ENCODE results near the gene PLEKHH1. TPM values are rescaled to one million over a fixed set of nuclear protein-coding genes. Genes with fewer than 3 reads are reported as not detected.
"Not testable (repeated sequence)": the region's sequence is repeated elsewhere in the genome, so short reads cannot be mapped to it uniquely, and the experiment has no call there.

The PLEKHH1 gene
- total RNA-seq, 2 experiments from 2014 or later, result 0.16 to 0.53 TPM

DNA sequence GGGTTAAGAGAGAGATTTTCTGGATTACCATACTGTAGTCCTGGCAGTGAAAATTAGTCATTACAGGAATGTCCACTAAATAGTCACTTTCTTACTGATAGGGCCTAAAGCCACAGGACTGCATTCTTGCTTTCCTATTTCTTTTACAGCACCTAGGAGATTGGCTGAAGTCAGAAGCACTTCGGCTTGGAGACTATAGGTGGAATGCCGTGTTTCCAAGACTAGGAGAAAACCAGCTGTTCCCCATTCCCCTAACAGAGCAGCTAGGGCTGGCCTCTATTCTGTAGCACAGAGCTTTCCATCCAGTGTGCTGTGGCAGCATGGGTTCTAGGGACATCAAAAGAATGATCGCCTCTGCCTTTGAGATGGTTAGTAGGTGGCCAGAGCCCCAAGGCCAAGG, 51.9 kb downstream of the PLEKHH1 start:
- H3K27ac Mint-ChIP-seq, result no peak overlapping the region
- CTCF ChIA-PET, result interaction anchor here (1.1 to 3.6 kb wide), 3 partner anchors 89 to 119 kb away, joined by 3 to 21 read pairs (median 3); no protein-coding TSS in a partner anchor

DNA sequence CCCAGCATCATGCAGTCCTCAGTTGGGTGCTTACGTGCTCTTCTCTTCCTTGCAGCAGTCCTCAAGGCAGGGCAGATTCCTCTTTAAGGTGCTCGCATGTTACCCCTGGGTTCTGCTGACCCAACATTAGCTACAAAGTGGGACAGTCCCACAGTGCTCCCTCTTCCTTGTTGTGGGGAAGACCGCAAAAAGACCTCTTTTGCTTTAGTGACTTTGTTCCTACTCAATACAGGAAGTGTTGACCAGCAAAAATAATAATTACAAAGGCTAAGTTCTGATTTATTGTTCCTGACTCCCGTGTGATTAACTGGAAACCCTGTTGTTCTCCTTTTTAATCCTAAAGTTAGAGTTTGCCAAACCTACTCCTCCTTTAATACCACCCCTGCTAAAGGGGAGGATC, 53.3 kb downstream of the PLEKHH1 start:
- no peak overlapping the region for H3K27ac ChIP-seq (ENCODE audit: low read depth in 1 of 2, low read length in 2 of 2)
- Mint-ChIP-seq H3K27ac (no peak overlapping the region), H3K4me3 (no peak overlapping the region), H3K27me3 (no peaks in the 10 kb centered on the region), H3K4me1 (ENCODE audit: low read depth) (no peaks in the 10 kb centered on the region), H3K9me3 (no peaks in the 10 kb centered on the region), H3K36me3 (ENCODE audit: low read depth) (peaks cover 39% of the 10 kb centered on the region)
- ChIA-PET POLR2A (no interaction called here), CTCF (interaction anchor here (1.1 to 3.6 kb wide), 2 partner anchors 13 to 118 kb away, joined by 4 to 21 read pairs; partner anchors contain the start of gene PIGH)
- intact Hi-C loops (cut with DNase I, micrococcal nuclease), result no loop called here
- H3K4me1 ChIP-seq (ENCODE audit: insufficient read depth, low read length), result no peaks in the 10 kb centered on the region
- TF ChIP-seq, protein P1, sequence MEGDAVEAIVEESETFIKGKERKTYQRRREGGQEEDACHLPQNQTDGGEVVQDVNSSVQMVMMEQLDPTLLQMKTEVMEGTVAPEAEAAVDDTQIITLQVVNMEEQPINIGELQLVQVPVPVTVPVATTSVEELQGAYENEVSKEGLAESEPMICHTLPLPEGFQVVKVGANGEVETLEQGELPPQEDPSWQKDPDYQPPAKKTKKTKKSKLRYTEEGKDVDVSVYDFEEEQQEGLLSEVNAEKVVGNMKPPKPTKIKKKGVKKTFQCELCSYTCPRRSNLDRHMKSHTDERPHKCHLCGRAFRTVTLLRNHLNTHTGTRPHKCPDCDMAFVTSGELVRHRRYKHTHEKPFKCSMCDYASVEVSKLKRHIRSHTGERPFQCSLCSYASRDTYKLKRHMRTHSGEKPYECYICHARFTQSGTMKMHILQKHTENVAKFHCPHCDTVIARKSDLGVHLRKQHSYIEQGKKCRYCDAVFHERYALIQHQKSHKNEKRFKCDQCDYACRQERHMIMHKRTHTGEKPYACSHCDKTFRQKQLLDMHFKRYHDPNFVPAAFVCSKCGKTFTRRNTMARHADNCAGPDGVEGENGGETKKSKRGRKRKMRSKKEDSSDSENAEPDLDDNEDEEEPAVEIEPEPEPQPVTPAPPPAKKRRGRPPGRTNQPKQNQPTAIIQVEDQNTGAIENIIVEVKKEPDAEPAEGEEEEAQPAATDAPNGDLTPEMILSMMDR (IDR thresholded peaks at IDR 0.05), result no peak
- H3K27me3 ChIP-seq (ENCODE audit: control insufficient read depth in 1 of 2, insufficient read depth in 2 of 2, low read length in 2 of 2), result no peaks in the 10 kb centered on the region
- H3K9me3 ChIP-seq (ENCODE audit: control insufficient read depth in 1 of 2, insufficient read depth in 1 of 2, low read length in 2 of 2), result no peaks in the 10 kb centered on the region
- ATAC-seq (ENCODE audit: poor library complexity) (no peak), DNase-seq (no peak)
- no peak overlapping the region for H3K4me3 ChIP-seq (ENCODE audit: low read length)
- peaks cover 16% of the 10 kb centered on the region for H3K36me3 ChIP-seq (ENCODE audit: insufficient read depth, low read length)

More for the DNA sequence above, 51.9 kb downstream of the PLEKHH1 start:
- Histone ChIP-seq H3K9me3 (ENCODE audit: control insufficient read depth in 1 of 2, insufficient read depth in 1 of 2, low read length in 2 of 2) (no peaks in the 10 kb centered on the region), H3K36me3 (ENCODE audit: insufficient read depth, low read length) (peaks cover 16% of the 10 kb centered on the region), H3K27ac (ENCODE audit: low read depth in 1 of 2, low read length in 2 of 2) (no peak overlapping the region), H3K4me1 (ENCODE audit: insufficient read depth, low read length) (no peaks in the 10 kb centered on the region), H3K27me3 (ENCODE audit: control insufficient read depth in 1 of 2, insufficient read depth in 2 of 2, low read length in 2 of 2) (no peaks in the 10 kb centered on the region), H3K4me3 (ENCODE audit: low read length) (no peak overlapping the region)
- intact Hi-C loops (cut with DNase I, micrococcal nuclease), result loop anchor here (1.0 to 2.0 kb wide), 3 partner anchors 82 to 119 kb away; no protein-coding TSS in a partner anchor
- POLR2A ChIA-PET, result interaction anchor here (1.6 kb wide), 1 partner anchor 120 kb away, joined by 5 read pairs; no protein-coding TSS in a partner anchor
- ATAC-seq (ENCODE audit: poor library complexity) (no peak), DNase-seq (no peak)
- H3K36me3 Mint-ChIP-seq (ENCODE audit: low read depth), result peaks cover 26% of the 10 kb centered on the region
- H3K4me3 Mint-ChIP-seq, result no peak overlapping the region
- H3K4me1 Mint-ChIP-seq (ENCODE audit: low read depth), result no peaks in the 10 kb centered on the region
- no peaks in the 10 kb centered on the region for H3K9me3 Mint-ChIP-seq
- no peaks in the 10 kb centered on the region for H3K27me3 Mint-ChIP-seq
- TF ChIP-seq, protein P1 (IDR thresholded peaks at IDR 0.05), result no peak

DNA sequence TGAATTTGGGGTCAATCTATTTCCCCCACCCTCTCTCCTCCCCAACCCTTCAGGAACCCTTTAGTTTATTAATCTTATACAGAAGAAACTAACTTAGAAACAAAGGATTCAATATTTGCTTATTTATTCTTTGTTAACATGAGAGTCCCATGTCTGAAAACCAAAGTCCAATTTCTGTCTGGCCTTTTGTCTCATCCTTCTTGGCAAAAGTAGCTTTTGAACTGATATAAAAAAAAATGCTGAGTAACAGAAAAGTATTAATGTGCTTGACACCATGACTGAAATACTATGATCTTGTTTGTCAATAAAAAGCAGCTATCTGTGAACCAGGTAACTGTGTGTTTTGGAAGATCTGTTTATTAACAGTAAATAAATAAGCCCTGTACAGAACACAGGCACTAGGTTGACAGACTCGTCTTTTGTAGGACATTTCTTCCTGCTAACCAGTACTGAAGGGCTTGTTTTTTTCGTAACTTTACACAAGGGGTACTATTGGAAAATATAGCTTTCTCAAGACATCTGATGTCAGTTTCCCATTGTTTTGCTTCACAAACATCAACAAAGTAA, 56.2 kb downstream of the PLEKHH1 start:
- H3K4me3 ChIP-seq (ENCODE audit: low read length), result no peak overlapping the region
- H3K36me3 ChIP-seq (ENCODE audit: insufficient read depth, low read length), result peaks cover 34% of the 10 kb centered on the region
- Mint-ChIP-seq H3K4me1 (ENCODE audit: low read depth) (no peaks in the 10 kb centered on the region), H3K9me3 (no peaks in the 10 kb centered on the region), H3K4me3 (no peak overlapping the region), H3K36me3 (ENCODE audit: low read depth) (peaks cover 65% of the 10 kb centered on the region), H3K27ac (no peak overlapping the region), H3K27me3 (no peaks in the 10 kb centered on the region)
- H3K4me1 ChIP-seq (ENCODE audit: insufficient read depth, low read length), result no peaks in the 10 kb centered on the region
- TF ChIP-seq, protein P1 (IDR thresholded peaks at IDR 0.05), result no peak
- CTCF ChIA-PET, result no interaction called here
- intact Hi-C loops (cut with DNase I, micrococcal nuclease), result no loop called here
- H3K27ac ChIP-seq (ENCODE audit: low read depth in 1 of 2, low read length in 2 of 2), result no peak overlapping the region
- no peaks in the 10 kb centered on the region for H3K27me3 ChIP-seq (ENCODE audit: control insufficient read depth in 1 of 2, insufficient read depth in 2 of 2, low read length in 2 of 2)
- H3K9me3 ChIP-seq (ENCODE audit: control insufficient read depth in 1 of 2, insufficient read depth in 1 of 2, low read length in 2 of 2), result no peaks in the 10 kb centered on the region
- POLR2A ChIA-PET, result no interaction called here
- DNase-seq, result no peak
- ATAC-seq (ENCODE audit: poor library complexity), result no peak

- H3K4me1 Mint-ChIP-seq (ENCODE audit: low read depth), result peaks cover 27% of the 10 kb centered on the region
- H3K4me3 Mint-ChIP-seq; H3K27ac ChIP-seq (ENCODE audit: low read depth in 1 of 2, low read length in 2 of 2); CTCF ChIA-PET; H3K27me3 Mint-ChIP-seq; H3K9me3 ChIP-seq (ENCODE audit: control insufficient read depth in 1 of 2, insufficient read depth in 1 of 2, low read length in 2 of 2); intact Hi-C loops (cut with DNase I, micrococcal nuclease); H3K4me1 ChIP-seq (ENCODE audit: insufficient read depth, low read length); POLR2A ChIA-PET; H3K4me3 ChIP-seq (ENCODE audit: low read length); ATAC-seq (ENCODE audit: poor library complexity); H3K27me3 ChIP-seq (ENCODE audit: control insufficient read depth in 1 of 2, insufficient read depth in 2 of 2, low read length in 2 of 2); H3K27ac Mint-ChIP-seq; H3K9me3 Mint-ChIP-seq; DNase-seq: not testable (repeated sequence)
- H3K36me3 ChIP-seq (ENCODE audit: insufficient read depth, low read length), result peaks cover 28% of the 10 kb centered on the region
- H3K36me3 Mint-ChIP-seq (ENCODE audit: low read depth), result peaks cover 62% of the 10 kb centered on the region
Measured at GRCh38 chr14:67593650-67594049, 60.6 kb downstream of the PLEKHH1 start.

Data from CD4-positive, alpha-beta T cell (primary cell).